Dedifferentiated amniotic fluid mesenchymal stem cell (primary cell): ENCODE data around the gene MCTP1.
"Not testable (repeated sequence)": the region's sequence is repeated elsewhere in the genome, so short reads cannot be mapped to it uniquely, and the experiment has no call there.

Source experiments
- DNase-seq: peaks from one replicate; pipeline ENCODE4 v3.0.0-alpha.2; 2016; ENCODE audit errors: extremely low spot score

Gene MCTP1

GRCh38 chr5:94884311-94884710 lies 400.6 kb downstream of the MCTP1 start:
- DNase-seq: no peak

- no peak for DNase-seq
Measured at GRCh38 chr5:94872526-94872925, 412.4 kb downstream of the MCTP1 start.

- DNase-seq: no peak
Measured at GRCh38 chr5:94870511-94871183, 414.2 kb downstream of the MCTP1 start.

GRCh38 chr5:94869921-94870320 lies 415.0 kb downstream of the MCTP1 start:
- DNase-seq: no peak

GRCh38 chr5:94863951-94864350 lies 420.9 kb downstream of the MCTP1 start:
- no peak for DNase-seq

GRCh38 chr5:94857111-94857510 lies 427.8 kb downstream of the MCTP1 start:
- no peak for DNase-seq

- DNase-seq: no peak
Measured at GRCh38 chr5:94856257-94856800, 428.6 kb downstream of the MCTP1 start.

- DNase-seq: no peak
Measured at GRCh38 chr5:94855543-94855942, 429.4 kb downstream of the MCTP1 start.

- no peak for DNase-seq
Measured at GRCh38 chr5:94853120-94853519, 431.8 kb downstream of the MCTP1 start.

GRCh38 chr5:94850960-94851359 lies 433.9 kb downstream of the MCTP1 start:
- no peak for DNase-seq

- DNase-seq: peak; percentile 64
Measured at GRCh38 chr5:94849821-94850736, 434.8 kb downstream of the MCTP1 start.

GRCh38 chr5:94849324-94849723 lies 435.6 kb downstream of the MCTP1 start:
- DNase-seq: no peak

- DNase-seq: no peak
Measured at GRCh38 chr5:94847726-94848125, 437.2 kb downstream of the MCTP1 start.

- no peak for DNase-seq
Measured at GRCh38 chr5:94847019-94847418, 437.9 kb downstream of the MCTP1 start.

- not testable (repeated sequence) for DNase-seq
Measured at GRCh38 chr5:94845696-94846095, 439.2 kb downstream of the MCTP1 start.

GRCh38 chr5:94841598-94842322 lies 443.1 kb downstream of the MCTP1 start:
- no peak for DNase-seq

- DNase-seq: no peak
Measured at GRCh38 chr5:94833851-94834250, 451.0 kb downstream of the MCTP1 start.

- DNase-seq: no peak
Measured at GRCh38 chr5:94832685-94833084, 452.2 kb downstream of the MCTP1 start.

- DNase-seq: no peak
Measured at GRCh38 chr5:94830520-94830919, 454.4 kb downstream of the MCTP1 start.

- not testable (repeated sequence) for DNase-seq
Measured at GRCh38 chr5:94828222-94828621, 456.7 kb downstream of the MCTP1 start.

- DNase-seq: no peak
Measured at GRCh38 chr5:94820488-94820887, 464.4 kb downstream of the MCTP1 start.

- DNase-seq: no peak
Measured at GRCh38 chr5:94818904-94819303, 466.0 kb downstream of the MCTP1 start.
